Transverse colon (tissue), 4 donors: Measurements from ENCODE around the gene ANKS1B.

ENCODE experiments used
- EP300 ChIP-seq: sonication (generic); formaldehyde crosslinking; IDR thresholded peaks from one replicate; pipeline ENCODE4 v1.6.1; 2017; ENCODE audit warnings: antibody characterized with exemption, low read depth
- POLR2A ChIP-seq: fragments of 450-650 bp; IDR thresholded peaks from one replicate; pipeline ENCODE4 v1.6.1; 2016; ENCODE audit warnings: antibody characterized with exemption, mild to moderate bottlenecking, moderate library complexity
- POLR2AphosphoS5 ChIP-seq, 3 donors: sonication (generic); formaldehyde crosslinking; IDR thresholded peaks; one replicate each; pipeline ENCODE4 v1.6.1; 2016; ENCODE audit warnings: antibody characterized with exemption in 3 of 3
- TF ChIP-seq, protein P1 (sequence below), 5 experiments: fragments of 200-600 bp in 3 of 5; fragments of 450-650 bp in 2 of 5; sonication (generic) in 3 of 5; IDR thresholded peaks; 1 replicate in 2 of 5; 2 replicates in 3 of 5; pipeline ENCODE4 v1.5.1; 2016 to 2017; ENCODE audit warnings: antibody characterized with exemption in 5 of 5, inconsistent platforms in 3 of 5, mild to moderate bottlenecking in 2 of 5, moderate library complexity in 1 of 5

DNA sequence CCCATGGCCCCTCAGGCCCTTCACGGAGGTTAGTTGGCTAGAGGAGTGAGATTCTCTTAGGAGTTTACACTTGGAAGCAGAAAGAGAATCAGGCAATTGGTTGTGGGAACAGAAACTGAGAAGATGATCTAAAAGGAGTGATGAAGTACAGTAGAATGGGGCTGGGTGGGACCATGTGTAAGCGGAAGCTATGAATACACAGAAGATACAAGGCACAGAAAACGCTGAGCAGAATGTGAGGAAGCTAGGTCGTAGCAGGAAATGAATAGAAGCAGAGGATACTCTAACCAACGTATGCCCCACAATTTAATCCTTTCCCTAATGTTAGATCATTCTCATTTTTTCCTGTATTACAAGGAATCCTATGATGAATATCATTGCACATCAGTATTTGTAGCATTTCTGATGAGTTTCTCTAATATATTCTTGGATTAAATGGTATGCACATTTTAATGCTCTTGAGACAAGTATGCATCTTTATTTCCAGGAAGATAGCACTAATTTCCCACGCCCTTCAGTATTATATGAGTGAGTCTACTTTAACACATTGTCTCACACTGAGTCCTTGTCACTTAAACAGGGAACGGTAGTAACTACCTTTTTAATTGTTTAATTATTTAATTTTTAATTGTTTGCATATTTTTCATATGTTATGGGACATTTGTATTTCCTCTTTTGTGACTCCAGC is 1066.4 kb downstream of the ANKS1B start:
- TF ChIP-seq, protein P1, sequence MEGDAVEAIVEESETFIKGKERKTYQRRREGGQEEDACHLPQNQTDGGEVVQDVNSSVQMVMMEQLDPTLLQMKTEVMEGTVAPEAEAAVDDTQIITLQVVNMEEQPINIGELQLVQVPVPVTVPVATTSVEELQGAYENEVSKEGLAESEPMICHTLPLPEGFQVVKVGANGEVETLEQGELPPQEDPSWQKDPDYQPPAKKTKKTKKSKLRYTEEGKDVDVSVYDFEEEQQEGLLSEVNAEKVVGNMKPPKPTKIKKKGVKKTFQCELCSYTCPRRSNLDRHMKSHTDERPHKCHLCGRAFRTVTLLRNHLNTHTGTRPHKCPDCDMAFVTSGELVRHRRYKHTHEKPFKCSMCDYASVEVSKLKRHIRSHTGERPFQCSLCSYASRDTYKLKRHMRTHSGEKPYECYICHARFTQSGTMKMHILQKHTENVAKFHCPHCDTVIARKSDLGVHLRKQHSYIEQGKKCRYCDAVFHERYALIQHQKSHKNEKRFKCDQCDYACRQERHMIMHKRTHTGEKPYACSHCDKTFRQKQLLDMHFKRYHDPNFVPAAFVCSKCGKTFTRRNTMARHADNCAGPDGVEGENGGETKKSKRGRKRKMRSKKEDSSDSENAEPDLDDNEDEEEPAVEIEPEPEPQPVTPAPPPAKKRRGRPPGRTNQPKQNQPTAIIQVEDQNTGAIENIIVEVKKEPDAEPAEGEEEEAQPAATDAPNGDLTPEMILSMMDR (IDR thresholded peaks at IDR 0.05), result no peak
- TF ChIP-seq POLR2A (no peak), POLR2AphosphoS5 (IDR thresholded peaks at IDR 0.05) (no peak), EP300 (no peak)
